ENCODE results near the gene CCDC40.
A peak's percentile ranks its signal among the peaks of the same experiment; 100 is the strongest.
"Not testable (repeated sequence)": the region's sequence is repeated elsewhere in the genome, so short reads cannot be mapped to it uniquely, and the experiment has no call there.

Gene CCDC40

DNA sequence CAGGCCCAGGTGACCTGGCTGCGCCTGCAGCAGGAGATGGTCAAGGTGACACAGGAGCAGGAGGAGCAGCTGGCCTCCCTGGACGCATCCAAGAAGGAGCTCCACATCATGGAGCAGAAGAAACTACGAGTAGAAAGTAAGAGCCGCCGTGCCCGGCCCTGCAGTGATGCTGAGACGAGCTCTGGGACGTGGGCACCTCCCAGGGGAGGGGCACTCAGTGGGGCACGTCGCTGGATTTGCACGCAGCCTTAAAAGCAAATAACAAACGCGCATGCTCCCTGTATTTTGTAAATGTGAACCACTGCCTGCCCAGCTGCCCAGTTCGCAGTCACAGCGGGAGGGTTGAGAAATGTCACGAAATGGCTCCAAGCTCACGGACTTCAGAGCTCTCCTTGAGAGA is 49.6 kb downstream of the CCDC40 start:
- DNase-seq: no peak

GRCh38 chr17:80086616-80087015 is 50.2 kb downstream of the CCDC40 start:
- DNase-seq: no peak

- no peak for DNase-seq
These were observed 51.2 kb downstream of the CCDC40 start for GRCh38 chr17:80087346-80088265.

- DNase-seq: no peak
These were observed 53.3 kb downstream of the CCDC40 start for GRCh38 chr17:80089762-80090161.

GRCh38 chr17:80090164-80090563 is 53.7 kb downstream of the CCDC40 start:
- not testable (repeated sequence) for DNase-seq

GRCh38 chr17:80091376-80091775 is 54.9 kb downstream of the CCDC40 start:
- DNase-seq: no peak

DNA sequence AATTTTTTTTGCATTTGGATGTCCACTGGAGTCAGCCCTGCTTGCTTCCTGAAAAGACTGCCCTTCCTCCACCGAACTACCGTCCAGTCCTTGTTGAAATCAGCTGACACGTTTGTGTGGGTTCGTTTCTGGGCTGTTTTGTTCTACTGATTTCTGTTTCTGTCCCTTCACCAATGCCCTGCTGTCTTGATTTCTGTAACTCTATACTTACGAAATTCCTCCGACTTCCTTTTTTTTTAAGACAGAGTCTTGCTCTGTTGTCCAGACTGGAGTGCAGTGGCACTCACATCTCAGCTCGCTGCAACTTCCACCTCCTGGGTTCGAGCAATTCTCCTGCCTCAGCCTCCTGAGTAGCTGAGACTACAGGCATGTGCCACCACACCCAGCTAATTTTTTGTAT is 56.5 kb downstream of the CCDC40 start:
- DNase-seq: no peak

- DNase-seq: peak; percentile 43
These were observed 58.8 kb downstream of the CCDC40 start for GRCh38 chr17:80095038-80095843.

- DNase-seq: no peak
These were observed 59.5 kb downstream of the CCDC40 start for GRCh38 chr17:80095844-80096475.

DNA sequence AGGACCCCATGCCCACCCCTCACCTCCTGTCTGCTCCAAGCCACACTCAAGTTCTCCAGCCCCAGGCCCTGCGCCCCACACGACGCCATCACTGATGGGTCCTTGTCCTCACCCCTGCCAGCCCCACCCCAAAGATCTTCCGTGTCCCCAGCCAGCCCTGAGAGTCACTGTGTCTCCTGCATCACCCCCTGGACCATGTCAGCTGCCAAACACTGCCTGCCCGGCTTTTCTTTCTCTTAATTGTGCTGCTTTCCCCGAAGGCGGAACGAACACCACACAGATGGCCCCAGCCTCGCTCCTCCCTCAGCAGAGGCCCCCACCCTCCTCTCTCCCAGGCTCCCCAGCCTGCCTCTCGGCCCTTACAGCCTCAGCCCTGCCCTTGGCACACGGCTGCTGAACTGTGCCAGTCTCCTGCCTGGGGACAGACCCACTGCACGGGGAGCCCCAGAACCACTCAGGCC is 60.1 kb downstream of the CCDC40 start:
- peak; percentile 23 for DNase-seq

DNA sequence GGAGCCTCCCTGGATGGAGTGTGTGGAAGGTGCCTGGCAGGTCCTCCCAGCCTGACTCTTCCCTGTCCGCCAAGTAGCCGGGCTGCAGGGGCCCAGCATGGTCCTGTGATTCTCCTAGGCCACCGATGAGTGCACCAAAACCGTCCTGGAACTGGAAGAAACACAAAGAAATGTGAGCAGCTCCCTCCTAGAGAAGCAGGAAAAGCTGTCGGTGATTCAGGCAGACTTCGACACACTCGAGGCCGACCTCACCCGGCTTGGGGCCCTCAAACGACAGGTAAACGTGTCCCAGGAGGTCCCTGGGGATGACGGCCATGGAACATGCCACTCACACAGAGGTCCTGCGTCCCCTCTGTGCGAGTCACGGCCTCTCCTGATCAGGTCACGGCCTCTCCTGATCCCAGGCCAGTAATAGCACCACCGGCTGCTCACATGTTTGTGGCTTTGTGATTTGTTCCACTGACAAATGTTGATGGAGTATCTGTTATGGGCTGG is 60.7 kb downstream of the CCDC40 start:
- DNase-seq: no peak

- DNase-seq: no peak
These were observed 61.6 kb downstream of the CCDC40 start for GRCh38 chr17:80097844-80098691.

DNA sequence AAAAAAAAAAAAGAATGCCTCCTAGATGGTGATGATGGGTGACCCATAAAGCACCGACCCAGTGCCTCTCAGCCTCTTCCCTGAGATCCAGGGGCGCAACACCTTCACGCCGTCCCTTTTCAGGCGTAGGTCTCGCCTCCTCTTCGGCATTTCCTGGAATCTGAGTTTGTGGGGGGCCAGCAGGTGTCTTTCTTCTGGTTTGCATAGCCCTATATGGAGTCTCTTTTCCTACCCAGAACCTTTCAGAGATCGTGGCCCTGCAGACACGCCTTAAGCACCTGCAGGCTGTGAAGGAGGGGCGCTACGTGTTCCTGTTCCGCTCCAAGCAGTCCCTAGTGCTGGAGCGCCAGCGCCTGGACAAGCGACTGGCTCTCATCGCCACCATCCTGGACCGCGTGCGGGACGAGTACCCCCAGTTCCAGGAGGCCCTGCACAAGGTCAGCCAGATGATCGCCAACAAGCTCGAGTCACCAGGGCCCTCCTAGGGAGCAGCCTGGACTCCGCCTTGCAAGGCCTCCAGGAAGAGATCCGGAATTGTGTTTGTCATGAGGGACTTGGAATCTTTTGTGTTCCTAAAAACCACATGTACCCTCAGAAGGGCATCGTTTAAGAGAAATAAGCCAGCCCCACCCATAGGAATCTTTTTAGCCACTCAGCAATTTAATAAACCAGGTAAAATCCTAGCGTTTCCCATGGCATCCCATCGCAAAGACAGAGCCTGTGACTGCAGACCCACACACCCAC is 63.0 kb downstream of the CCDC40 start:
- DNase-seq: no peak

DNA sequence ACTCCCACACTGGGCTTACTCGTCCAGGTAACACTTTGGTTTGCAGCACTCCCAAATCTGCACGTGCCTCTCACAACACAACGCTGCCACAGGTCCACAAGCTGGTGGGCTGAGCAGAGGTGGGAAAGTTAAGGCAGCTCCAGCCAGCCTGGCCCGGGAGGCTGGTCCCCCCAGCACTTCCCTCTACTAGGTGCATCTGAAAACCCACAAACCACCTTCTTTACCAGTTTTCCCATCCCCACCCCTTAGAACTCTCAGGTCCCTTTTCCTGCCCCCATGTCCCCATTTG is 63.5 kb downstream of the CCDC40 start:
- DNase-seq: no peak

GRCh38 chr17:80101011-80101945 is 64.8 kb downstream of the CCDC40 start, which contains the start of gene GAA:
GAA (plus strand) TSS chr17:80101581; CDS start chr17:80104587, 3,006 bp downstream.
- DNase-seq: peak; percentile 94

- DNase-seq: peak; percentile 80
These were observed 65.7 kb downstream of the CCDC40 start for GRCh38 chr17:80101946-80102663.

DNA sequence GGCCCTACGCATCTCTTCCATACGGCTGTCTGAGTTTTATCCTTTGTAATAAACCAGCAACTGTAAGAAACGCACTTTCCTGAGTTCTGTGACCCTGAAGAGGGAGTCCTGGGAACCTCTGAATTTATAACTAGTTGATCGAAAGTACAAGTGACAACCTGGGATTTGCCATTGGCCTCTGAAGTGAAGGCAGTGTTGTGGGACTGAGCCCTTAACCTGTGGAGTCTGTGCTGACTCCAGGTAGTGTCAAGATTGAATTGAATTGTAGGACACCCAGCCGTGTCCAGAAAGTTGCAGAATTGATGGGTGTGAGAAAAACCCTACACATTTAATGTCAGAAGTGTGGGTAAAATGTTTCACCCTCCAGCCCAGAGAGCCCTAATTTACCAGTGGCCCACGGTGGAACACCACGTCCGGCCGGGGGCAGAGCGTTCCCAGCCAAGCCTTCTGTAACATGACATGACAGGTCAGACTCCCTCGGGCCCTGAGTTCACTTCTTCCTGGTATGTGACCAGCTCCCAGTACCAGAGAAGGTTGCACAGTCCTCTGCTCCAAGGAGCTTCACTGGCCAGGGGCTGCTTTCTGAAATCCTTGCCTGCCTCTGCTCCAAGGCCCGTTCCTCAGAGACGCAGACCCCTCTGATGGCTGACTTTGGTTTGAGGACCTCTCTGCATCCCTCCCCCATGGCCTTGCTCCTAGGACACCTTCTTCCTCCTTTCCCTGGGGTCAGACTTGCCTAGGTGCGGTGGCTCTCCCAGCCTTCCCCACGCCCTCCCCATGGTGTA is 66.4 kb downstream of the CCDC40 start:
- DNase-seq: peak; percentile 70

DNA sequence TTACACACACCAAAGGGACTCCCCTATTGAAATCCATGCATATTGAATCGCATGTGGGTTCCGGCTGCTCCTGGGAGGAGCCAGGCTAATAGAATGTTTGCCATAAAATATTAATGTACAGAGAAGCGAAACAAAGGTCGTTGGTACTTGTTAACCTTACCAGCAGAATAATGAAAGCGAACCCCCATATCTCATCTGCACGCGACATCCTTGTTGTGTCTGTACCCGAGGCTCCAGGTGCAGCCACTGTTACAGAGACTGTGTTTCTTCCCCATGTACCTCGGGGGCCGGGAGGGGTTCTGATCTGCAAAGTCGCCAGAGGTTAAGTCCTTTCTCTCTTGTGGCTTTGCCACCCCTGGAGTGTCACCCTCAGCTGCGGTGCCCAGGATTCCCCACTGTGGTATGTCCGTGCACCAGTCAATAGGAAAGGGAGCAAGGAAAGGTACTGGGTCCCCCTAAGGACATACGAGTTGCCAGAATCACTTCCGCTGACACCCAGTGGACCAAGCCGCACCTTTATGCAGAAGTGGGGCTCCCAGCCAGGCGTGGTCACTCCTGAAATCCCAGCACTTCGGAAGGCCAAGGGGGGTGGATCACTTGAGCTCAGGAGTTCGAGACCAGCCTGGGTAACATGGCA is 67.1 kb downstream of the CCDC40 start:
- DNase-seq: peak; percentile 40
